HEK293 (cell line): ENCODE results near the gene ARHGDIG.
A peak's percentile ranks its signal among the peaks of the same experiment; 100 is the strongest.

Experiments
- CTCF ChIA-PET: fragments of 350-600 bp; formaldehyde crosslinking; extraction: SDS; loops from one replicate; lab custom pipeline; 2021; ENCODE audit warnings: antibody characterized with exemption; lab: Yijun Ruan, JAX
- POLR2A ChIA-PET: fragments of 300-600 bp; formaldehyde crosslinking; extraction: SDS; loops from one replicate; lab custom pipeline; 2020; ENCODE audit warnings: antibody characterized with exemption, inconsistent platforms; lab: Yijun Ruan, JAX
- H3K27ac ChIP-seq: fragments of 200-500 bp; sonication (Bioruptor generic); 2 replicates; pipeline ENCODE4 v1.5.1; 2014; ENCODE audit warnings: low read depth, low read length, control low read depth, inconsistent platforms; ENCODE audit errors: extremely low read depth
- H3K36me3 ChIP-seq, 2 experiments: fragments of 200-500 bp in 1 of 2; sonication (Bioruptor generic) in 1 of 2; 1 replicate in 1 of 2; 2 replicates in 1 of 2; pipeline ENCODE4 v1.5.1; 2014 to 2017; ENCODE audit warnings: inconsistent platforms in 2 of 2, low read length in 2 of 2; ENCODE audit not compliant: control insufficient read depth in 2 of 2, insufficient read depth in 1 of 2
- H3K4me1 ChIP-seq: fragments of 200-500 bp; sonication (Bioruptor generic); 2 replicates; pipeline ENCODE4 v1.5.1; 2014; ENCODE audit warnings: mild to moderate bottlenecking, low read length, inconsistent platforms; ENCODE audit not compliant: control insufficient read depth, insufficient read depth
- H3K4me3 ChIP-seq: 2 replicates; pipeline ENCODE4 v1.5.1; 2011; ENCODE audit warnings: low read depth, mild to moderate bottlenecking, control low read depth, low read length, moderate library complexity
- H3K9me3 ChIP-seq: fragments of 200-500 bp; sonication (Bioruptor generic); 2 replicates; pipeline ENCODE4 v1.5.1; 2014; ENCODE audit warnings: low read depth, low read length, inconsistent platforms; ENCODE audit not compliant: control insufficient read depth, insufficient read depth
- KLF1 ChIP-seq: fragments of 450-650 bp; formaldehyde crosslinking; IDR thresholded peaks from 2 replicates; pipeline ENCODE4 v1.5.1; 2016; ENCODE audit warnings: missing biosample characterization, missing genetic modification characterization
- KLF7 ChIP-seq: fragments of 450-650 bp; formaldehyde crosslinking; IDR thresholded peaks from 2 replicates; pipeline ENCODE4 v1.5.1; 2016; ENCODE audit warnings: missing biosample characterization, missing genetic modification characterization, borderline replicate concordance
- SETDB1 ChIP-seq: IDR thresholded peaks from one replicate; pipeline ENCODE4 v1.6.1; 2017; ENCODE audit warnings: mild to moderate bottlenecking, low read length, moderate library complexity, mixed read lengths; ENCODE audit not compliant: insufficient read length
- ZBTB20 ChIP-seq: fragments of 450-650 bp; formaldehyde crosslinking; IDR thresholded peaks from 2 replicates; pipeline ENCODE4 v1.5.1; 2016; ENCODE audit warnings: missing biosample characterization, missing genetic modification characterization
- ZNF10 ChIP-seq: fragments of 450-650 bp; formaldehyde crosslinking; IDR thresholded peaks from 2 replicates; pipeline ENCODE4 v1.5.1; 2017; ENCODE audit warnings: missing biosample characterization, missing genetic modification characterization
- ZNF221 ChIP-seq: fragments of 450-650 bp; formaldehyde crosslinking; IDR thresholded peaks from 2 replicates; pipeline ENCODE4 v1.5.1; 2017; ENCODE audit warnings: missing biosample characterization, missing genetic modification characterization, borderline replicate concordance
- ZNF223 ChIP-seq: fragments of 450-650 bp; formaldehyde crosslinking; IDR thresholded peaks from 2 replicates; pipeline ENCODE4 v1.5.1; 2016; ENCODE audit warnings: missing biosample characterization, missing genetic modification characterization
- ZNF324 ChIP-seq: fragments of 450-650 bp; formaldehyde crosslinking; IDR thresholded peaks from 2 replicates; pipeline ENCODE4 v1.5.1; 2016; ENCODE audit warnings: missing biosample characterization, missing genetic modification characterization
- ZNF350 ChIP-seq: fragments of 450-650 bp; formaldehyde crosslinking; IDR thresholded peaks from 2 replicates; pipeline ENCODE4 v1.5.0; 2017; ENCODE audit warnings: missing biosample characterization, mild to moderate bottlenecking, missing genetic modification characterization
- ZNF423 ChIP-seq: fragments of 450-650 bp; formaldehyde crosslinking; IDR thresholded peaks from 2 replicates; pipeline ENCODE4 v1.5.1; 2016; ENCODE audit warnings: missing biosample characterization, missing genetic modification characterization
- ZNF585B ChIP-seq: fragments of 450-650 bp; formaldehyde crosslinking; IDR thresholded peaks from 2 replicates; pipeline ENCODE4 v1.5.1; 2016; ENCODE audit warnings: missing biosample characterization, missing genetic modification characterization
- ZSCAN23 ChIP-seq: fragments of 450-650 bp; formaldehyde crosslinking; IDR thresholded peaks from 2 replicates; pipeline ENCODE4 v1.5.1; 2016; ENCODE audit warnings: missing biosample characterization, missing genetic modification characterization
- TF ChIP-seq, protein P1 (sequence below): fragments of 450-650 bp; formaldehyde crosslinking; IDR thresholded peaks from 2 replicates; pipeline ENCODE4 v1.5.1; 2016; ENCODE audit warnings: missing biosample characterization, missing genetic modification characterization
- TF ChIP-seq, protein P2 (sequence below): fragments of 450-650 bp; formaldehyde crosslinking; IDR thresholded peaks from 2 replicates; pipeline ENCODE4 v1.5.1; 2017; ENCODE audit warnings: missing biosample characterization, missing genetic modification characterization
- TF ChIP-seq, protein P3 (sequence below): fragments of 450-650 bp; formaldehyde crosslinking; IDR thresholded peaks from 2 replicates; pipeline ENCODE4 v1.5.1; 2017; ENCODE audit warnings: missing biosample characterization, missing genetic modification characterization
- TF ChIP-seq, protein P4 (sequence below): fragments of 450-650 bp; formaldehyde crosslinking; IDR thresholded peaks from 2 replicates; pipeline ENCODE4 v1.5.1; 2016; ENCODE audit warnings: missing biosample characterization, missing genetic modification characterization, borderline replicate concordance
- TF ChIP-seq, protein P5 (sequence below): fragments of 450-650 bp; formaldehyde crosslinking; IDR thresholded peaks from 2 replicates; pipeline ENCODE4 v1.5.1; 2016; ENCODE audit warnings: missing biosample characterization, missing genetic modification characterization
- TF ChIP-seq, protein P6 (sequence below): fragments of 450-650 bp; formaldehyde crosslinking; IDR thresholded peaks from 2 replicates; pipeline ENCODE4 v1.5.1; 2016; ENCODE audit warnings: missing biosample characterization, missing genetic modification characterization, borderline replicate concordance

ARHGDIG gene

DNA sequence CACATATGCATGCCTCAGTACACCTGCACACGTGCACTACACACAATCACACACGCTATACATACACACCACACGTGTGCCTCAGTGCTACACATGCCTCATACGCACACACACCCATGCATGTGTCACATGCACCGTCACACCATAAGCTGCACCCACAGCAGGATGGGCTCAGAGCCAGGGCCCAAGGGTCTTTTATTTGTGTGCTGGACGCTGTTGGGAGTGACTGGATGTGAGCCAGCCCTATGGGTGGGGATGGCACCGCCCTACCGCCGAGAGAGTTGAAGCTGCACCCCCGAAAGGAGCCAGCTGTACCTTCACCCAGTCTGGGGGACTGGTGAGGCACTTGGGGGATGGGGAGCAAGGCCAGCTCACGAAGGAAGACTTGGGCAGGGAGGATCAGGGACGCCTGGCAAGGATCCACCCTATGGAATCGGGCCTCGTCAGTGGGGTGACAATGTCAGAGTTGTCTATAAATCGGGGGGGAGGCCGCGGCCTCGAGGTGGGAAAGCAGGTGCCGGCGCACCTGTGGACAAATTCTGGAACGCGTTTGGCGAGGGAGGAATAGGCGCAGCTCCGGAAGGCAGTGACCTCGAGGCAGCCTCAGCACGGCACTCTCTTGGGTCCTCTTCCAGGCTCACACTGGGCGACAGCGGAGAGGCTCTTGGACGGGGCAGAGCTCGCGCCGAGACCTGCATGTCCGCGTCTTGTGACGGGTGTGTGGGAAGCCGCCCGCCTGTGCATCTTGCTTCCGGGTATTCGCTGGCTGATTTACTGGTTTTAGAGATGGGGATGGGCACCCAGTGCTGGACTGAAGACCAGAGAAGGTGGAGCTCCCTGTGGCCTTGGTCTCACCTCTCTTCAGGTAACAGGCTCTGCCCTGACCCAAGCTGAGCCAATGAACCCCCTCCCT, 12.0 kb upstream of the ARHGDIG start:
- Histone ChIP-seq H3K4me3 (no peak overlapping the region), H3K4me1 (no peaks in the 10 kb centered on the region), H3K9me3 (no peaks in the 10 kb centered on the region), H3K27ac (no peak overlapping the region), H3K36me3 (peaks cover 0 to 17% of the 10 kb centered on the region in 2 experiments; a peak in 1 of 3 replicates)
- ChIA-PET POLR2A (interaction anchor here (0.6 kb wide), 1 partner anchor 25 kb away, joined by 6 read pairs; no protein-coding TSS in a partner anchor), CTCF (interaction anchor here (0.6 kb wide), 1 partner anchor 16 kb away, joined by 4 read pairs; no protein-coding TSS in a partner anchor)
- TF ChIP-seq KLF1 (peak; percentile 87), ZNF10 (tag by site-specific recombination) (0 out of 2 replicates have a peak, but pooled peaks have one; percentile 30), ZNF423 (no peak)

DNA sequence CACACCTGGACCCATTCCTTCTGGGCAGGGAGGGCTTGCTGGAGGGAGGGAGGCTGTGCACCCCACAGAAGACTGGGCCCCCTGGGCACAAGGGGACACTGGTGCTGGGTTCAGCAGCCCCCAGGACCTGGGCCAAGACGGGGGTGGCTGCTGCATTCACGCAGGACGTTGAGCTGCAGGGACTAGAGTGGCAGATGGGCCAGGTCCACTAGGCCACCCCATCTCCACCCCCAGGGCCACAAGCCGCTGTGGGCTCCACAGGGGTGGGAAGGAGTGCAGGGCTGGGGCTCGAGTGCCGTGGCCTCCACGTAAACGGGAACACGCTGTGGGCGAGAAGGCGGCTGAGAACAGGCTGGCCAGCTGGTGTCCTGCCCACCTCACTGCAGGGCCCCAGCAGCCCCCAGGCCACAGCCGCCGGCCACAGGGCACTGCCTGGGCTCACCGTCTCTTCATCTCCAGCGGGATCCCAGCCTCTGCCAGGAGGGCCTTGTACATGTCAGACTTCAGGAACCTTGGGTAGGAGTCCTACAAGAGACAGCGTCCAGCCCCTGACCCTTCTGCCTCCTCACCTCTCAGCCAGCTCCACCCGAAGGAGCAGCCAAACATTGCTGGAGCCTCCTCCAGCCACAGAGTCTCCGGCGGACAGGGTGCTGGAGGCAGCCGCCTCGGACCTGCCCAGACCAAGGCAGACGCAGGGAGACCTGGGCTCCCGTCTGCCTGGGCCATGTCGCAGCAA, 11.2 kb upstream of the ARHGDIG start:
- POLR2A ChIA-PET, result interaction anchor here (0.6 kb wide), 1 partner anchor 26 kb away, joined by 6 read pairs; no protein-coding TSS in a partner anchor
- Histone ChIP-seq H3K4me3 (no peak overlapping the region), H3K9me3 (no peaks in the 10 kb centered on the region), H3K27ac (no peak overlapping the region), H3K4me1 (no peaks in the 10 kb centered on the region), H3K36me3 (peaks cover 0 to 8% of the 10 kb centered on the region in 2 experiments; a peak in 1 of 3 replicates)
- CTCF ChIA-PET, result interaction anchor here (0.6 kb wide), 1 partner anchor 16 kb away, joined by 4 read pairs; no protein-coding TSS in a partner anchor
- TF ChIP-seq ZSCAN23 (tag by site-specific recombination) (no peak), ZNF585B (tag by site-specific recombination) (no peak), ZNF223 (tag by site-specific recombination) (no peak), ZBTB20 (tag by site-specific recombination) (no peak), ZNF221 (tag by site-specific recombination) (no peak), ZNF324 (tag by site-specific recombination) (no peak), ZNF350 (tag by site-specific recombination) (no peak), KLF7 (tag by site-specific recombination) (no peak), SETDB1 (no peak)
- TF ChIP-seq, protein P1, sequence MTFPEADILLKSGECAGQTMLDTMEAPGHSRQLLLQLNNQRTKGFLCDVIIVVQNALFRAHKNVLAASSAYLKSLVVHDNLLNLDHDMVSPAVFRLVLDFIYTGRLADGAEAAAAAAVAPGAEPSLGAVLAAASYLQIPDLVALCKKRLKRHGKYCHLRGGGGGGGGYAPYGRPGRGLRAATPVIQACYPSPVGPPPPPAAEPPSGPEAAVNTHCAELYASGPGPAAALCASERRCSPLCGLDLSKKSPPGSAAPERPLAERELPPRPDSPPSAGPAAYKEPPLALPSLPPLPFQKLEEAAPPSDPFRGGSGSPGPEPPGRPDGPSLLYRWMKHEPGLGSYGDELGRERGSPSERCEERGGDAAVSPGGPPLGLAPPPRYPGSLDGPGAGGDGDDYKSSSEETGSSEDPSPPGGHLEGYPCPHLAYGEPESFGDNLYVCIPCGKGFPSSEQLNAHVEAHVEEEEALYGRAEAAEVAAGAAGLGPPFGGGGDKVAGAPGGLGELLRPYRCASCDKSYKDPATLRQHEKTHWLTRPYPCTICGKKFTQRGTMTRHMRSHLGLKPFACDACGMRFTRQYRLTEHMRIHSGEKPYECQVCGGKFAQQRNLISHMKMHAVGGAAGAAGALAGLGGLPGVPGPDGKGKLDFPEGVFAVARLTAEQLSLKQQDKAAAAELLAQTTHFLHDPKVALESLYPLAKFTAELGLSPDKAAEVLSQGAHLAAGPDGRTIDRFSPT (tag by site-specific recombination), result no peak
- TF ChIP-seq, protein P2, sequence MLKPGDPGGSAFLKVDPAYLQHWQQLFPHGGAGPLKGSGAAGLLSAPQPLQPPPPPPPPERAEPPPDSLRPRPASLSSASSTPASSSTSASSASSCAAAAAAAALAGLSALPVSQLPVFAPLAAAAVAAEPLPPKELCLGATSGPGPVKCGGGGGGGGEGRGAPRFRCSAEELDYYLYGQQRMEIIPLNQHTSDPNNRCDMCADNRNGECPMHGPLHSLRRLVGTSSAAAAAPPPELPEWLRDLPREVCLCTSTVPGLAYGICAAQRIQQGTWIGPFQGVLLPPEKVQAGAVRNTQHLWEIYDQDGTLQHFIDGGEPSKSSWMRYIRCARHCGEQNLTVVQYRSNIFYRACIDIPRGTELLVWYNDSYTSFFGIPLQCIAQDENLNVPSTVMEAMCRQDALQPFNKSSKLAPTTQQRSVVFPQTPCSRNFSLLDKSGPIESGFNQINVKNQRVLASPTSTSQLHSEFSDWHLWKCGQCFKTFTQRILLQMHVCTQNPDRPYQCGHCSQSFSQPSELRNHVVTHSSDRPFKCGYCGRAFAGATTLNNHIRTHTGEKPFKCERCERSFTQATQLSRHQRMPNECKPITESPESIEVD (tag by site-specific recombination), result no peak
- TF ChIP-seq, protein P3, sequence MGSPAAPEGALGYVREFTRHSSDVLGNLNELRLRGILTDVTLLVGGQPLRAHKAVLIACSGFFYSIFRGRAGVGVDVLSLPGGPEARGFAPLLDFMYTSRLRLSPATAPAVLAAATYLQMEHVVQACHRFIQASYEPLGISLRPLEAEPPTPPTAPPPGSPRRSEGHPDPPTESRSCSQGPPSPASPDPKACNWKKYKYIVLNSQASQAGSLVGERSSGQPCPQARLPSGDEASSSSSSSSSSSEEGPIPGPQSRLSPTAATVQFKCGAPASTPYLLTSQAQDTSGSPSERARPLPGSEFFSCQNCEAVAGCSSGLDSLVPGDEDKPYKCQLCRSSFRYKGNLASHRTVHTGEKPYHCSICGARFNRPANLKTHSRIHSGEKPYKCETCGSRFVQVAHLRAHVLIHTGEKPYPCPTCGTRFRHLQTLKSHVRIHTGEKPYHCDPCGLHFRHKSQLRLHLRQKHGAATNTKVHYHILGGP, result no peak
- TF ChIP-seq, protein P4, sequence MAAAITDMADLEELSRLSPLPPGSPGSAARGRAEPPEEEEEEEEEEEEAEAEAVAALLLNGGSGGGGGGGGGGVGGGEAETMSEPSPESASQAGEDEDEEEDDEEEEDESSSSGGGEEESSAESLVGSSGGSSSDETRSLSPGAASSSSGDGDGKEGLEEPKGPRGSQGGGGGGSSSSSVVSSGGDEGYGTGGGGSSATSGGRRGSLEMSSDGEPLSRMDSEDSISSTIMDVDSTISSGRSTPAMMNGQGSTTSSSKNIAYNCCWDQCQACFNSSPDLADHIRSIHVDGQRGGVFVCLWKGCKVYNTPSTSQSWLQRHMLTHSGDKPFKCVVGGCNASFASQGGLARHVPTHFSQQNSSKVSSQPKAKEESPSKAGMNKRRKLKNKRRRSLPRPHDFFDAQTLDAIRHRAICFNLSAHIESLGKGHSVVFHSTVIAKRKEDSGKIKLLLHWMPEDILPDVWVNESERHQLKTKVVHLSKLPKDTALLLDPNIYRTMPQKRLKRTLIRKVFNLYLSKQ (tag by site-specific recombination), result no peak
- TF ChIP-seq, protein P5, sequence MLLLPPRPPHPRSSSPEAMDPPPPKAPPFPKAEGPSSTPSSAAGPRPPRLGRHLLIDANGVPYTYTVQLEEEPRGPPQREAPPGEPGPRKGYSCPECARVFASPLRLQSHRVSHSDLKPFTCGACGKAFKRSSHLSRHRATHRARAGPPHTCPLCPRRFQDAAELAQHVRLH (tag by site-specific recombination), result no peak
- TF ChIP-seq, protein P6, sequence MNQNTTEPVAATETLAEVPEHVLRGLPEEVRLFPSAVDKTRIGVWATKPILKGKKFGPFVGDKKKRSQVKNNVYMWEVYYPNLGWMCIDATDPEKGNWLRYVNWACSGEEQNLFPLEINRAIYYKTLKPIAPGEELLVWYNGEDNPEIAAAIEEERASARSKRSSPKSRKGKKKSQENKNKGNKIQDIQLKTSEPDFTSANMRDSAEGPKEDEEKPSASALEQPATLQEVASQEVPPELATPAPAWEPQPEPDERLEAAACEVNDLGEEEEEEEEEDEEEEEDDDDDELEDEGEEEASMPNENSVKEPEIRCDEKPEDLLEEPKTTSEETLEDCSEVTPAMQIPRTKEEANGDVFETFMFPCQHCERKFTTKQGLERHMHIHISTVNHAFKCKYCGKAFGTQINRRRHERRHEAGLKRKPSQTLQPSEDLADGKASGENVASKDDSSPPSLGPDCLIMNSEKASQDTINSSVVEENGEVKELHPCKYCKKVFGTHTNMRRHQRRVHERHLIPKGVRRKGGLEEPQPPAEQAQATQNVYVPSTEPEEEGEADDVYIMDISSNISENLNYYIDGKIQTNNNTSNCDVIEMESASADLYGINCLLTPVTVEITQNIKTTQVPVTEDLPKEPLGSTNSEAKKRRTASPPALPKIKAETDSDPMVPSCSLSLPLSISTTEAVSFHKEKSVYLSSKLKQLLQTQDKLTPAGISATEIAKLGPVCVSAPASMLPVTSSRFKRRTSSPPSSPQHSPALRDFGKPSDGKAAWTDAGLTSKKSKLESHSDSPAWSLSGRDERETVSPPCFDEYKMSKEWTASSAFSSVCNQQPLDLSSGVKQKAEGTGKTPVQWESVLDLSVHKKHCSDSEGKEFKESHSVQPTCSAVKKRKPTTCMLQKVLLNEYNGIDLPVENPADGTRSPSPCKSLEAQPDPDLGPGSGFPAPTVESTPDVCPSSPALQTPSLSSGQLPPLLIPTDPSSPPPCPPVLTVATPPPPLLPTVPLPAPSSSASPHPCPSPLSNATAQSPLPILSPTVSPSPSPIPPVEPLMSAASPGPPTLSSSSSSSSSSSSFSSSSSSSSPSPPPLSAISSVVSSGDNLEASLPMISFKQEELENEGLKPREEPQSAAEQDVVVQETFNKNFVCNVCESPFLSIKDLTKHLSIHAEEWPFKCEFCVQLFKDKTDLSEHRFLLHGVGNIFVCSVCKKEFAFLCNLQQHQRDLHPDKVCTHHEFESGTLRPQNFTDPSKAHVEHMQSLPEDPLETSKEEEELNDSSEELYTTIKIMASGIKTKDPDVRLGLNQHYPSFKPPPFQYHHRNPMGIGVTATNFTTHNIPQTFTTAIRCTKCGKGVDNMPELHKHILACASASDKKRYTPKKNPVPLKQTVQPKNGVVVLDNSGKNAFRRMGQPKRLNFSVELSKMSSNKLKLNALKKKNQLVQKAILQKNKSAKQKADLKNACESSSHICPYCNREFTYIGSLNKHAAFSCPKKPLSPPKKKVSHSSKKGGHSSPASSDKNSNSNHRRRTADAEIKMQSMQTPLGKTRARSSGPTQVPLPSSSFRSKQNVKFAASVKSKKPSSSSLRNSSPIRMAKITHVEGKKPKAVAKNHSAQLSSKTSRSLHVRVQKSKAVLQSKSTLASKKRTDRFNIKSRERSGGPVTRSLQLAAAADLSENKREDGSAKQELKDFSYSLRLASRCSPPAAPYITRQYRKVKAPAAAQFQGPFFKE (tag by site-specific recombination), result no peak
